ENCODE measurements around the gene UNC5C. TPM values are rescaled to one million over a fixed set of nuclear protein-coding genes. Genes with fewer than 3 reads are reported as not detected.

The UNC5C gene
- total and polyA plus RNA-seq, 4 donors = 0.63 to 11.2 (median 8.6) TPM

DNA sequence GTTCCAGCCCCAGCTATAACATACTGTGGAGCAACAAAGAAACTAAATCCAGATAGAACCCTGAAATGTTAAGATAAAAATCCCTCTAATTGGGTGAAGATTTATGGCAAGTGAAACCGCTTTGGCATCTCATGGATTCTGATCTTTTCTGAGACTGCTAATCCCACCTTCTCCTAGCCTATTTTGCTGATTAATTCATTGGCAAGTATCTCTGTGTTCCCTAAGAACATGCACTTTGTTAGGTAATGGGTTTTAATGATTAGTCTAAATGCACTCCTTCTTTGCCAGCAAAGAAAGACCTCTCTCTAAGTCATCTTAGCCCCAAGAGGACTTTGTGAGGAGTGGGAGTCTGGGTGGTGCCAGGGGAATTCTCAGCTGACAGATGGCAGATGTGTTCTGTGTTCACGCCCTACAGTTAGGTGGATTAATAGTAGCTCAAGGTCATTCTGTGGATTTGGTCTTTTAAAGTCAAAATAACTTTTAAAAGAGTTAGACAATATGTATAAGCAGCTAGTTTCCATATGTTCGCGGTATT is 171.3 kb downstream of the UNC5C start:
- no peaks in the 10 kb centered on the region for H3K9me3 ChIP-seq (ENCODE audit: control insufficient read depth, low read length)
- no peaks in the 10 kb centered on the region for H3K4me1 ChIP-seq (ENCODE audit: control insufficient read depth in 1 of 2, insufficient read depth in 2 of 2, low read length in 2 of 2)
- H3K27me3 ChIP-seq (ENCODE audit: control insufficient read depth in 1 of 2, insufficient read depth in 2 of 2, low read length in 1 of 2) = no peaks in the 10 kb centered on the region
- 96 to 98% methylated on average over 4 of the region's 4 CpGs for WGBS, 2 donors
- DNase-seq = no peak
- H3K36me3 ChIP-seq (ENCODE audit: control insufficient read depth in 1 of 2, insufficient read depth in 2 of 2, low read length in 1 of 2) = no peaks in the 10 kb centered on the region
- H3K27ac ChIP-seq (ENCODE audit: low read depth in 1 of 2, low read length in 2 of 2) = no peak overlapping the region
- ATAC-seq (ENCODE audit: low FRiP score) = no peak
- intact Hi-C loops (cut with DNase I) = no loop called here
- no peak overlapping the region for H3K4me3 ChIP-seq (ENCODE audit: low read length in 2 of 2)

DNA sequence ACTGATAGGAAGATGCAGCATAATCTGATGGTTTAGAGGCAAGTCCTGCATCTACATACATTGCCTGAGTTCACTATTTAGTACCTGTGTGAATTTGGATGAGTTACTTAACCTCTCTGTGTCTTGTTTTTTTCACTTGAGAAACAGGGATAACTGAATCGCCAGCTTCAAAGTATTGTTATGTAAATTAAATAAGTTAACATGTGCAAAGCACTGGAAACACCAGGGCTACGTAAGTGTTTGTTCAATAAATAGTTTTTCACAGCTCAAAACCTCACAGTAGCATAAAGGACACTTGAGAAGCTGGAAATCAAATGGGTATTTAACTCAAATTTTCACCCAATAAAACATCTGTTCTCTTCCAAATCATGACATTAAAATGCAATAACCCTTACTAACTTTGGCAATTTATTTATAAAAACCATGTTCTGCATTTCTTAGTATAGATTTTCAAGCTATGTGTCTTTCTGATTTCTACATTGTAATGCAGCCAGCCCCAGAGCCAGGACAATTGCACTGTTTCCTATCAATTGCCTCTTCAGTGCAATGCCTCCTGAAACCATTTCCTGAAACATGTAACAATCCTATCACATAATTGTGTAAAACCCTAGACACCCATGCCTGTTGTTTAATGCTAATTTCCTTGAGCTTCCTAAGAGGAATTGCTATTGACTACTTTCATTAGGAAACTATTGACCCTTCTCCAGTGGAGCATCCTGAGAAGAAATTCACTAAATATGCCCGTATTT is 177.1 kb downstream of the UNC5C start:
- no peaks in the 10 kb centered on the region for H3K27me3 ChIP-seq (ENCODE audit: control insufficient read depth in 1 of 2, insufficient read depth in 2 of 2, low read length in 1 of 2)
- WGBS, 2 donors = 86% methylated on average over 3 of the region's 3 CpGs
- no peaks in the 10 kb centered on the region for H3K36me3 ChIP-seq (ENCODE audit: control insufficient read depth in 1 of 2, insufficient read depth in 2 of 2, low read length in 1 of 2)
- H3K9me3 ChIP-seq (ENCODE audit: control insufficient read depth, low read length) = no peaks in the 10 kb centered on the region
- intact Hi-C loops (cut with DNase I) = no loop called here
- H3K4me1 ChIP-seq (ENCODE audit: control insufficient read depth in 1 of 2, insufficient read depth in 2 of 2, low read length in 2 of 2) = no peaks in the 10 kb centered on the region
- DNase-seq = no peak
- ATAC-seq (ENCODE audit: low FRiP score) = no peak
- H3K27ac ChIP-seq (ENCODE audit: low read depth in 1 of 2, low read length in 2 of 2) = no peak overlapping the region
- H3K4me3 ChIP-seq (ENCODE audit: low read length in 2 of 2) = no peak overlapping the region

DNA sequence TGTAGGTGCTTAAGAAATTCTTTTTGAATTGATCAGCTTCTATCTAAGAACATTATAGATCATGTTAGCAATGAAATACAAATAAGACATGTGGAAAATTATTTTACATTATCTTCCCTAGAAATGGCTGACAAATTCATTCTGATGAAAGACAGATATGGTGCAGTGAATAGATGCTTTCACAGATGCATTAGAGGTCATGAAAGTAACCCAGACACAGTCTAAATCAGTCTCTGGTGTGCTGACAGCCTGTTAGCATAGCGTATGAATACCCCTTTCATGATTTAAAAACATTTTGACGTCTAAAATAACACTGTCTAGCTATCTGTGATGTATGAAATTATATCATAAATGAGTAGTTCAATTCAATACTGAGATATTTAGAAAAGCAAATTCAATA is 180.9 kb downstream of the UNC5C start:
- ATAC-seq (ENCODE audit: low FRiP score) (no peak), DNase-seq (no peak)
- intact Hi-C loops (cut with DNase I) = no loop called here
- H3K27ac ChIP-seq (ENCODE audit: low read depth in 1 of 2, low read length in 2 of 2) = no peak overlapping the region
- no peaks in the 10 kb centered on the region for H3K9me3 ChIP-seq (ENCODE audit: control insufficient read depth, low read length)
- no peaks in the 10 kb centered on the region for H3K36me3 ChIP-seq (ENCODE audit: control insufficient read depth in 1 of 2, insufficient read depth in 2 of 2, low read length in 1 of 2)
- peaks cover 0 to 5% of the 10 kb centered on the region in 2 donors for H3K4me1 ChIP-seq (ENCODE audit: control insufficient read depth in 1 of 2, insufficient read depth in 2 of 2, low read length in 2 of 2)
- WGBS, 2 donors = 79 to 83% methylated on average over 2 of the region's 2 CpGs
- H3K27me3 ChIP-seq (ENCODE audit: control insufficient read depth in 1 of 2, insufficient read depth in 2 of 2, low read length in 1 of 2) = no peaks in the 10 kb centered on the region
- H3K4me3 ChIP-seq (ENCODE audit: low read length in 2 of 2) = no peak overlapping the region

DNA sequence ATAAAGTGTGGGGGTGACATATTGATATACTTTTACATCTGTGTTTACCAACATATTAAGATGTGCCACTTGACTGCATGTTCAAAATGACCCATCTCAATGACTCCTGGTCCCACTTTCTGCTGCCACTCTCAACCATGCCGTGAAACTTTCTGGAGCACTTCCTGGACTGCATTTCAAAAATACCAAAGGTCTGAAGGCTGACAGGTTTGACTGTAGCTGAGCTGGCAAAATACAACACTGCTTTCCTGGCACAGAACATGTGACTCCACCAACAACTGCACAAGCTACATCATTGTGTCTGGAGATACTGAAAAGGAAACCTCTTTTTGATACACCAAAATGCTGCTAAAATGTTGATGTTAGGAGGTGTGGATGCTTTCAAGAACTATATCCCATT is 184.8 kb downstream of the UNC5C start:
- no peaks in the 10 kb centered on the region for H3K9me3 ChIP-seq (ENCODE audit: control insufficient read depth, low read length)
- ATAC-seq (ENCODE audit: low FRiP score) = peak; percentile 8
- peaks cover 5% of the 10 kb centered on the region in 2 donors for H3K4me1 ChIP-seq (ENCODE audit: control insufficient read depth in 1 of 2, insufficient read depth in 2 of 2, low read length in 2 of 2)
- H3K36me3 ChIP-seq (ENCODE audit: control insufficient read depth in 1 of 2, insufficient read depth in 2 of 2, low read length in 1 of 2) = no peaks in the 10 kb centered on the region
- no peak overlapping the region for H3K27ac ChIP-seq (ENCODE audit: low read depth in 1 of 2, low read length in 2 of 2)
- DNase-seq = no peak
- 2 to 3% methylated on average over 1 of the region's 1 CpG for WGBS, 2 donors
- no peaks in the 10 kb centered on the region for H3K27me3 ChIP-seq (ENCODE audit: control insufficient read depth in 1 of 2, insufficient read depth in 2 of 2, low read length in 1 of 2)
- no peak overlapping the region for H3K4me3 ChIP-seq (ENCODE audit: low read length in 2 of 2)
- intact Hi-C loops (cut with DNase I) = no loop called here

DNA sequence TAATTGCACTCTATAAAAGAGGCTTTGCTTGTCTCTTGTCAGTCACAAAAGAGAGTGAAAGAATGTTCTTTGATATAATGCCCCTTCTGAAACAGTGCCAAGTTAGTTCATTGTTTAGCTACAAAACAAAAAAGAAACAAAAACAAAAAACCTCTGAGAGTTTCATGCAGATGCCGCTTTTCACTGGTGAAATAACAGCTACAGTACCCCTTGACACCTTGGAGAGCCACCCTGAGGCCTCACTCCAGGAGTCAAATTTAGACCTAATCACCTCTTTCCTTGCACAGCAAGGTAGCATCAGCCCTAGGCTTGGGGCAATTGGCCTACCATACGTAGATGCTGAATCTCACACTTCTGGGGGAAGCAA is 185.2 kb downstream of the UNC5C start:
- Histone ChIP-seq H3K4me3 (ENCODE audit: low read length in 2 of 2) (no peak overlapping the region), H3K4me1 (ENCODE audit: control insufficient read depth in 1 of 2, insufficient read depth in 2 of 2, low read length in 2 of 2) (peaks cover 5% of the 10 kb centered on the region in 2 donors), H3K27ac (ENCODE audit: low read depth in 1 of 2, low read length in 2 of 2) (no peak overlapping the region), H3K36me3 (ENCODE audit: control insufficient read depth in 1 of 2, insufficient read depth in 2 of 2, low read length in 1 of 2) (no peaks in the 10 kb centered on the region), H3K9me3 (ENCODE audit: control insufficient read depth, low read length) (no peaks in the 10 kb centered on the region), H3K27me3 (ENCODE audit: control insufficient read depth in 1 of 2, insufficient read depth in 2 of 2, low read length in 1 of 2) (no peaks in the 10 kb centered on the region)
- WGBS, 2 donors = 78 to 83% methylated on average over 2 of the region's 2 CpGs
- intact Hi-C loops (cut with DNase I) = no loop called here
- ATAC-seq (ENCODE audit: low FRiP score) (peak; percentile 27), DNase-seq (no peak)

DNA sequence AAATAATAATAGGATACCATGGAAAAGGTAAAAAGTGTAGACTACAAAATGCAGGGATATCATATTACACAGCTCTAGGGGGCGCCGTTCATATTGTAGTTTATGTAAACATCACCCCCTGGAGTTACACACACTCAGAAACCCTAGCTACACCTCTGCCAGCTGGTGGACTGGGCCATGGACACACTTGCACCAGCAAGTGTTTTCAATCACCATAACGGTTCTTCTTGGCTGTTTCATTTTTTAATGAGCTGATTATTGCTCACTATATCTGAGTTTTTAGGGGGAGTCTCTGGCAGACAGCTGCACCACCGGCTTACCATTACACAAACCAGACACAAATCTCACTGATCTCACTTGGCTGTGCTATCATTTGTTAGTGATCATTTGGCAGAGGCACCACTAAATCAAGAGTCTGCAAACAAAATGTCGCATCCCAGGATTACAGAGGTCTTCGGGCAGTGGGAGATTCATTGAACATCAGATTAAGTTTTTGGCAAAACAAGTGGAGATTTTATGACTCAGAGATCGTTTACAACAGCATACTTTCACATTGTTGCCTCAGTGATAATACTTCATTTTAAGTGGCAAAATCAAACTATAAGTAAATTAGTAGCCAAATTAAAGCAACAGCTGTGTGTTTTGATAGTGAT is 185.7 kb downstream of the UNC5C start:
- no peak overlapping the region for H3K4me3 ChIP-seq (ENCODE audit: low read length in 2 of 2)
- 45 to 49% methylated on average over 7 of the region's 7 CpGs for WGBS, 2 donors
- no peaks in the 10 kb centered on the region for H3K9me3 ChIP-seq (ENCODE audit: control insufficient read depth, low read length)
- ATAC-seq (ENCODE audit: low FRiP score) (peak; percentile 20), DNase-seq (no peak)
- no peaks in the 10 kb centered on the region for H3K36me3 ChIP-seq (ENCODE audit: control insufficient read depth in 1 of 2, insufficient read depth in 2 of 2, low read length in 1 of 2)
- no peak overlapping the region for H3K27ac ChIP-seq (ENCODE audit: low read depth in 1 of 2, low read length in 2 of 2)
- peaks cover 5% of the 10 kb centered on the region in 2 donors for H3K4me1 ChIP-seq (ENCODE audit: control insufficient read depth in 1 of 2, insufficient read depth in 2 of 2, low read length in 2 of 2)
- intact Hi-C loops (cut with DNase I) = no loop called here
- no peaks in the 10 kb centered on the region for H3K27me3 ChIP-seq (ENCODE audit: control insufficient read depth in 1 of 2, insufficient read depth in 2 of 2, low read length in 1 of 2)

- DNase-seq (no peak), ATAC-seq (ENCODE audit: low FRiP score) (no peak)
- H3K4me3 ChIP-seq (ENCODE audit: low read length in 2 of 2) = no peak overlapping the region
- H3K27me3 ChIP-seq (ENCODE audit: control insufficient read depth in 1 of 2, insufficient read depth in 2 of 2, low read length in 1 of 2) = no peaks in the 10 kb centered on the region
- intact Hi-C loops (cut with DNase I) = no loop called here
- H3K9me3 ChIP-seq (ENCODE audit: control insufficient read depth, low read length) = no peaks in the 10 kb centered on the region
- H3K27ac ChIP-seq (ENCODE audit: low read depth in 1 of 2, low read length in 2 of 2) = no peak overlapping the region
- H3K4me1 ChIP-seq (ENCODE audit: control insufficient read depth in 1 of 2, insufficient read depth in 2 of 2, low read length in 2 of 2) = peaks cover 5% of the 10 kb centered on the region in 2 donors
- 95 to 97% methylated on average over 7 of the region's 7 CpGs for WGBS, 2 donors
- H3K36me3 ChIP-seq (ENCODE audit: control insufficient read depth in 1 of 2, insufficient read depth in 2 of 2, low read length in 1 of 2) = no peaks in the 10 kb centered on the region
Observed at GRCh38 chr4:95362066-95362465, 186.7 kb downstream of the UNC5C start.

- intact Hi-C loops (cut with DNase I) = no loop called here
- no peaks in the 10 kb centered on the region for H3K9me3 ChIP-seq (ENCODE audit: control insufficient read depth, low read length)
- DNase-seq = no peak
- 67 to 72% methylated on average over 3 of the region's 3 CpGs for WGBS, 2 donors
- no peaks in the 10 kb centered on the region for H3K27me3 ChIP-seq (ENCODE audit: control insufficient read depth in 1 of 2, insufficient read depth in 2 of 2, low read length in 1 of 2)
- no peak for ATAC-seq (ENCODE audit: low FRiP score)
- no peak overlapping the region for H3K27ac ChIP-seq (ENCODE audit: low read depth in 1 of 2, low read length in 2 of 2)
- H3K4me3 ChIP-seq (ENCODE audit: low read length in 2 of 2) = no peak overlapping the region
- no peaks in the 10 kb centered on the region for H3K36me3 ChIP-seq (ENCODE audit: control insufficient read depth in 1 of 2, insufficient read depth in 2 of 2, low read length in 1 of 2)
- peaks cover 5% of the 10 kb centered on the region in 2 donors for H3K4me1 ChIP-seq (ENCODE audit: control insufficient read depth in 1 of 2, insufficient read depth in 2 of 2, low read length in 2 of 2)
Observed at GRCh38 chr4:95361696-95361965, 187.1 kb downstream of the UNC5C start.
